HG03135 (cell line): Measurements from ENCODE around the gene SERPINE2.

Source experiments
- ATAC-seq: cut with Tn5 transposase; IDR thresholded peaks from one replicate; pipeline ENCODE4 v1.9.1; 2021; ENCODE audit warnings: mild to moderate bottlenecking, moderate library complexity; ENCODE audit not compliant: unreplicated experiment

SERPINE2 gene

GRCh38 chr2:223944703-223945531 is 94.2 kb downstream of the SERPINE2 start, which contains the start of gene WDFY1:
Gene WDFY1 (minus strand): TSS chr2:223945335. CDS start chr2:223945284, 51 bp downstream.
- ATAC-seq, result peak; percentile 86

- no peak for ATAC-seq
Measured at GRCh38 chr2:223944166-223944702, 94.9 kb downstream of the SERPINE2 start.

GRCh38 chr2:223943561-223944008 is 95.5 kb downstream of the SERPINE2 start:
- no peak for ATAC-seq

GRCh38 chr2:223943135-223943534 is 96.0 kb downstream of the SERPINE2 start:
- no peak for ATAC-seq

GRCh38 chr2:223941579-223942277 is 97.4 kb downstream of the SERPINE2 start:
- ATAC-seq, result peak; percentile 41

GRCh38 chr2:223939438-223939837 is 99.6 kb downstream of the SERPINE2 start:
- peak; percentile 35 for ATAC-seq

GRCh38 chr2:223937535-223937934 is 101.6 kb downstream of the SERPINE2 start:
- no peak for ATAC-seq

- ATAC-seq, result no peak
Measured at GRCh38 chr2:223936862-223937326, 102.2 kb downstream of the SERPINE2 start.

- ATAC-seq, result no peak
Measured at GRCh38 chr2:223935459-223936125, 103.5 kb downstream of the SERPINE2 start.

GRCh38 chr2:223934870-223935269 is 104.2 kb downstream of the SERPINE2 start:
- no peak for ATAC-seq

- no peak for ATAC-seq
Measured at GRCh38 chr2:223932816-223933800, 106.0 kb downstream of the SERPINE2 start.

- no peak for ATAC-seq
Measured at GRCh38 chr2:223930103-223930976, 108.7 kb downstream of the SERPINE2 start.

- ATAC-seq, result no peak
Measured at GRCh38 chr2:223929571-223930102, 109.4 kb downstream of the SERPINE2 start.

GRCh38 chr2:223928113-223929006 is 110.7 kb downstream of the SERPINE2 start:
- ATAC-seq, result no peak

GRCh38 chr2:223925106-223925505 is 114.0 kb downstream of the SERPINE2 start:
- ATAC-seq, result no peak
